ENCODE data around the gene NT5C2.

DNA sequence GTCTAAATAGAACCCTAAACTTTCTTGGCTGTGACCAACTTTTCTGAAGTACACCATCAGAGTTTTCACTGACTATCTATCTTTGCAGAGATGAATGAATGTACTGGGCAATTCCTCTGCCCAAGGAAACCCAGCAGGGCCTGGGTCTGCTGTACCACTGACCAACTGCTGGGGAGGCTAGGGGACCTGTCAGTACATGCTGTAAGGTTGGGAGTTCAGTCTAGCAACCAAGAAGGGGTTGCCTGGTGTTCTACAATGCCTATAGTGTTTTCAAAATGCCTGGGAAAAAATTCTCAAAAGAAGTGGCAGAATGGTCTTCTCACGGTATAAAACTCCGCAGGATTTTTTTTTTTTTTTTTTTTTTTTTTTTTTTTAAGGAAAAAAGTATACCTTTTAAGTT, 106.3 kb downstream of the NT5C2 start:
- TF ChIP-seq CTCF (conservative IDR thresholded peaks at IDR 0.05; ENCODE audit: low read length) (no peak), EZH2phosphoT487 (IDR thresholded peaks at IDR 0.05; ENCODE audit: borderline replicate concordance) (no peak)

Data from Loucy (cell line).